ENCODE data around the gene SRSF8. TPM values are rescaled to one million over a fixed set of nuclear protein-coding genes. Genes with fewer than 3 reads are reported as not detected.

SRSF8 gene
- total RNA-seq, 3 donors from 2014 or later (not counting 1 experiment from before 2014, with no cell fraction given): 40.0 to 51.8 (median 43.0) TPM

DNA sequence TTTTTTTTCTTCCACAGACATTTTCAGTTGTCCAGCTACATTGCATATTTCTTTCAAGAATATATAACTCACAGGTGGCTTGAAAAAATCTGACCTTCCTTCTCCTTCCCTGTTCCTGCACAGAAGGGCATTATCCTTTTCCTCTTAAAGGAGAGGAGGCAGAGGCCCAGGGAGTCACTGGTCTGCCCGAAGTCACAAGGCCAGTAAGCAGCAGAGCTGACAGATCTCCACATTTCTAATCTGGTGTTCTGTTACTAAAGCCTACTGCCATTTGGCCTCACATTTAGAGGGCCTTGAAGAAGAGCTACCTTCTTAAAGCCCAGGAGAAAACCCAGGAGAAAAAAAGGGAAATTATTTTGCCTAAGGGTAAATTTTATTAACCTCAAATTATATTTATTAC, 35.2 kb downstream of the SRSF8 start:
- no peak overlapping the region for H3K27ac ChIP-seq (ENCODE audit: low read length)
- no peaks in the 10 kb centered on the region for H3K36me3 Mint-ChIP-seq
- H3K4me3 ChIP-seq (ENCODE audit: low read length): no peak overlapping the region
- H3K4me1 Mint-ChIP-seq: peaks cover 24 to 27% of the 10 kb centered on the region in 2 donors
- no peak for DNase-seq
- H3K27me3 Mint-ChIP-seq (ENCODE audit: low read depth in 2 of 2): no peaks in the 10 kb centered on the region
- no peak for ATAC-seq
- H3K9me3 ChIP-seq (ENCODE audit: control insufficient read depth, insufficient read depth, low read length): no peaks in the 10 kb centered on the region
- H3K4me3 Mint-ChIP-seq: no peak overlapping the region
- intact Hi-C loops (cut with micrococcal nuclease): no loop called here
- H3K4me1 ChIP-seq (ENCODE audit: control insufficient read depth, insufficient read depth, low read length): no peaks in the 10 kb centered on the region
- no peak overlapping the region for H3K27ac Mint-ChIP-seq
- no peaks in the 10 kb centered on the region for H3K36me3 ChIP-seq (ENCODE audit: control insufficient read depth, insufficient read depth, low read length)
- no peaks in the 10 kb centered on the region for H3K9me3 Mint-ChIP-seq
- whole genome bisulfite sequencing (ENCODE audit: insufficient coverage): 100% methylated on average over 1 of the region's 1 CpG
- TF ChIP-seq CTCF (IDR thresholded peaks at IDR 0.05): no peak
- no peaks in the 10 kb centered on the region for H3K27me3 ChIP-seq (ENCODE audit: control insufficient read depth, insufficient read depth, low read length)

DNA sequence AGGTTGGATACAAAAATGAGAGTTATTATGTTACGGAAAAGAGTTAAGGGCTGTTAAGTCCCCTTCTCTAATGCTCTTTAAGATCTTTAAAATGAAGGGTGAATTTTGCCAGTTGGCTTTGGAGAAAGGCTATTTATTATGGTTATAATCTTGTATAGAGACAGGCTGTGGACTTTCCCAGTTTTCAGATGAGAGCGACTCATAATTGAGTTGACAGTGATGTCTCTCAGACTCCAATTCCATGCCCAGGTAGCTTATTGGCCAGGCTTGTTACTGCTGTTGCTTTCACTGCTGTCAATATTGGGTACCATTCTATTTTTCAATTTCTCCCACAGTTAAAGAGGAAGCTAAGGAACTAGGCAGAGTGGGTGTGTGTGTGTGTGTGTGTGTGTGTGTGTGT, 36.0 kb downstream of the SRSF8 start:
- Histone ChIP-seq H3K36me3 (ENCODE audit: control insufficient read depth, insufficient read depth, low read length) (no peaks in the 10 kb centered on the region), H3K27me3 (ENCODE audit: control insufficient read depth, insufficient read depth, low read length) (no peaks in the 10 kb centered on the region), H3K4me1 (ENCODE audit: control insufficient read depth, insufficient read depth, low read length) (no peaks in the 10 kb centered on the region), H3K9me3 (ENCODE audit: control insufficient read depth, insufficient read depth, low read length) (no peaks in the 10 kb centered on the region), H3K4me3 (ENCODE audit: low read length) (no peak overlapping the region), H3K27ac (ENCODE audit: low read length) (no peak overlapping the region)
- peaks cover 22 to 24% of the 10 kb centered on the region in 2 donors for H3K4me1 Mint-ChIP-seq
- H3K9me3 Mint-ChIP-seq: no peaks in the 10 kb centered on the region
- 100% methylated on average over 2 of the region's 2 CpGs for WGBS (ENCODE audit: insufficient coverage)
- H3K27me3 Mint-ChIP-seq (ENCODE audit: low read depth in 2 of 2): no peaks in the 10 kb centered on the region
- H3K27ac Mint-ChIP-seq: no peak overlapping the region
- ATAC-seq (no peak), DNase-seq (no peak)
- no peak for TF ChIP-seq CTCF (IDR thresholded peaks at IDR 0.05)
- H3K36me3 Mint-ChIP-seq: no peaks in the 10 kb centered on the region
- intact Hi-C loops (cut with micrococcal nuclease): no loop called here
- H3K4me3 Mint-ChIP-seq: no peak overlapping the region

- no peaks in the 10 kb centered on the region for H3K4me1 ChIP-seq (ENCODE audit: control insufficient read depth, insufficient read depth, low read length)
- Mint-ChIP-seq H3K4me1 (peaks cover 24% of the 10 kb centered on the region in 2 donors), H3K27me3 (ENCODE audit: low read depth in 2 of 2) (no peaks in the 10 kb centered on the region), H3K9me3 (no peaks in the 10 kb centered on the region), H3K27ac (no peak overlapping the region), H3K36me3 (no peaks in the 10 kb centered on the region), H3K4me3 (no peak overlapping the region)
- TF ChIP-seq CTCF (IDR thresholded peaks at IDR 0.05): no peak
- no peak for DNase-seq
- no peak overlapping the region for H3K4me3 ChIP-seq (ENCODE audit: low read length)
- no peaks in the 10 kb centered on the region for H3K36me3 ChIP-seq (ENCODE audit: control insufficient read depth, insufficient read depth, low read length)
- WGBS (ENCODE audit: insufficient coverage): 98% methylated on average over 5 of the region's 5 CpGs
- intact Hi-C loops (cut with micrococcal nuclease): no loop called here
- no peak for ATAC-seq
- no peak overlapping the region for H3K27ac ChIP-seq (ENCODE audit: low read length)
- H3K9me3 ChIP-seq (ENCODE audit: control insufficient read depth, insufficient read depth, low read length): no peaks in the 10 kb centered on the region
- no peaks in the 10 kb centered on the region for H3K27me3 ChIP-seq (ENCODE audit: control insufficient read depth, insufficient read depth, low read length)
Measured at GRCh38 chr11:95103701-95104100, 37.0 kb downstream of the SRSF8 start.

DNA sequence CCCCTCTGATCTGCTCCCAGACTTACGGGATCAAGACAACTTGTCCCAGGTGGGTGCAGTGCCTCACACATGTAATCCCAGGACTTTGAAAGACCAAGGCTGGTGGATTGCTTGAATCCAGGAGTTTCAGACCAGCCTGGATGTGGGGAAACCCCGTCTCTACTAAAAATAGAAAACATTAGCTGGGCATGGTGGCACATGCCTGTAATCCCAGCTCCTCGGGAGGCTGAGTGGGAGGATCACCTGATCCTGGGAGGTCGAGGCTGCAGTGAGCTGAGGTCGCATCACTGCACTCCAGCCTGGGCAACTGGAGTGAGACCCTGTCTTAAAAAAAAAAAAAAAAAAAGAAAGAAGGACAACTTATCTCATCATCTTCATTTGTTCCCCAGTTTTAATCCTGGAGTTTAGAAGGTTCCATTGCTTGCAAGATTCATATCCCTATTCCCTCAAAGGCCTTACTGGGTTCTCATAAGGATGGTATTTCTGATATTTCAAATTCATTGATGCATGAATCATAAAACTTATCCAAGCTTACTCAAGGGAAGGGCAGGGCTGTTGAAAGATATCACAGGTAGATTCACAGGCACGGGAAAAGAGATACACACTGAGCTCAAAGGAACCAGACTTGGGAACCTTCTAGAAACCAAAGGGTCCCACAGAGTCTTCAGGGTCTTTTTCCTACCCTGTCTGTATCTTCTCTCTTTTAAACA, 37.6 kb downstream of the SRSF8 start:
- DNase-seq: no peak
- intact Hi-C loops (cut with micrococcal nuclease): no loop called here
- WGBS (ENCODE audit: insufficient coverage): 95% methylated on average over 6 of the region's 6 CpGs
- TF ChIP-seq CTCF (IDR thresholded peaks at IDR 0.05): no peak
- H3K36me3 ChIP-seq (ENCODE audit: control insufficient read depth, insufficient read depth, low read length): no peaks in the 10 kb centered on the region
- Mint-ChIP-seq H3K27me3 (ENCODE audit: low read depth in 2 of 2) (no peaks in the 10 kb centered on the region), H3K9me3 (no peaks in the 10 kb centered on the region), H3K4me3 (no peak overlapping the region), H3K4me1 (peaks cover 20 to 23% of the 10 kb centered on the region in 2 donors), H3K36me3 (no peaks in the 10 kb centered on the region), H3K27ac (no peak overlapping the region)
- H3K27ac ChIP-seq (ENCODE audit: low read length): no peak overlapping the region
- H3K4me3 ChIP-seq (ENCODE audit: low read length): no peak overlapping the region
- ATAC-seq: no peak
- no peaks in the 10 kb centered on the region for H3K4me1 ChIP-seq (ENCODE audit: control insufficient read depth, insufficient read depth, low read length)
- H3K9me3 ChIP-seq (ENCODE audit: control insufficient read depth, insufficient read depth, low read length): no peaks in the 10 kb centered on the region
- no peaks in the 10 kb centered on the region for H3K27me3 ChIP-seq (ENCODE audit: control insufficient read depth, insufficient read depth, low read length)

Data from natural killer cell (primary cell).